DOHH2 (cell line): Measurements from ENCODE around the gene OXLD1.

ENCODE experiments used
- H3F3A ChIP-seq: fragments of 200-600 bp; sonication (generic), shearing (Covaris generic); 2 replicates; pipeline ENCODE4 v1.6.0; 2016; ENCODE audit warnings: antibody characterized with exemption, mild to moderate bottlenecking; ENCODE audit not compliant: control insufficient read depth, insufficient read depth
- H3K27ac ChIP-seq: fragments of 200-600 bp; sonication (generic); 2 replicates; pipeline ENCODE4 v1.5.1; 2014; ENCODE audit warnings: low read depth, mild to moderate bottlenecking, low read length, moderate library complexity
- H3K27me3 ChIP-seq: fragments of 200-600 bp; sonication (generic); 2 replicates; pipeline ENCODE4 v1.6.1; 2014; ENCODE audit warnings: mild to moderate bottlenecking, low read length, mixed read lengths; ENCODE audit not compliant: control insufficient read depth
- H3K36me3 ChIP-seq: fragments of 200-600 bp; sonication (generic); 2 replicates; pipeline ENCODE4 v1.6.1; 2014; ENCODE audit warnings: mild to moderate bottlenecking, low read length, moderate library complexity, mixed read lengths; ENCODE audit not compliant: control insufficient read depth
- H3K4me1 ChIP-seq: fragments of 200-600 bp; sonication (generic); 2 replicates; pipeline ENCODE4 v1.6.1; 2014; ENCODE audit warnings: mild to moderate bottlenecking, low read length, mixed read lengths; ENCODE audit not compliant: control insufficient read depth
- H3K4me2 ChIP-seq: fragments of 200-600 bp; sonication (generic); 2 replicates; pipeline ENCODE4 v1.6.0; 2014; ENCODE audit warnings: mild to moderate bottlenecking, low read length, moderate library complexity
- H3K4me3 ChIP-seq: fragments of 200-600 bp; sonication (generic); 2 replicates; pipeline ENCODE4 v1.5.1; 2014; ENCODE audit warnings: mild to moderate bottlenecking, low read length, mixed read lengths
- H3K79me2 ChIP-seq: fragments of 200-600 bp; sonication (generic); 2 replicates; pipeline ENCODE4 v1.6.1; 2014; ENCODE audit warnings: mild to moderate bottlenecking, low read length, mixed read lengths; ENCODE audit not compliant: control insufficient read depth
- H3K9me2 ChIP-seq: fragments of 200-600 bp; sonication (generic); replicated peaks from 2 replicates; pipeline ENCODE4 v1.6.1; 2014; ENCODE audit warnings: mild to moderate bottlenecking, low read length, mixed read lengths; ENCODE audit not compliant: control insufficient read depth
- H3K9me3 ChIP-seq: fragments of 200-600 bp; sonication (generic); 2 replicates; pipeline ENCODE4 v1.6.1; 2014; ENCODE audit warnings: antibody characterized with exemption, low read length, mixed read lengths; ENCODE audit not compliant: control insufficient read depth, insufficient read depth
- H4K20me1 ChIP-seq: fragments of 200-600 bp; sonication (generic); 2 replicates; pipeline ENCODE4 v1.6.0; 2014; ENCODE audit warnings: low read depth, mild to moderate bottlenecking, antibody characterized with exemption, low read length, moderate library complexity; ENCODE audit not compliant: control insufficient read depth, insufficient read depth
- EZH2phosphoT487 ChIP-seq: fragments of 200-600 bp; sonication (generic); IDR thresholded peaks from 2 replicates; pipeline ENCODE4 v1.6.1; 2017; ENCODE audit warnings: borderline replicate concordance, mild to moderate bottlenecking, antibody characterized with exemption, low read length, moderate library complexity, mixed read lengths
- TF ChIP-seq, protein P1 (sequence below): fragments of 200-600 bp; sonication (generic); IDR thresholded peaks from one replicate; pipeline ENCODE4 v1.5.1; 2014; ENCODE audit warnings: antibody characterized with exemption, mild to moderate bottlenecking, low read depth, low read length; ENCODE audit not compliant: poor library complexity, severe bottlenecking

Gene OXLD1

DNA sequence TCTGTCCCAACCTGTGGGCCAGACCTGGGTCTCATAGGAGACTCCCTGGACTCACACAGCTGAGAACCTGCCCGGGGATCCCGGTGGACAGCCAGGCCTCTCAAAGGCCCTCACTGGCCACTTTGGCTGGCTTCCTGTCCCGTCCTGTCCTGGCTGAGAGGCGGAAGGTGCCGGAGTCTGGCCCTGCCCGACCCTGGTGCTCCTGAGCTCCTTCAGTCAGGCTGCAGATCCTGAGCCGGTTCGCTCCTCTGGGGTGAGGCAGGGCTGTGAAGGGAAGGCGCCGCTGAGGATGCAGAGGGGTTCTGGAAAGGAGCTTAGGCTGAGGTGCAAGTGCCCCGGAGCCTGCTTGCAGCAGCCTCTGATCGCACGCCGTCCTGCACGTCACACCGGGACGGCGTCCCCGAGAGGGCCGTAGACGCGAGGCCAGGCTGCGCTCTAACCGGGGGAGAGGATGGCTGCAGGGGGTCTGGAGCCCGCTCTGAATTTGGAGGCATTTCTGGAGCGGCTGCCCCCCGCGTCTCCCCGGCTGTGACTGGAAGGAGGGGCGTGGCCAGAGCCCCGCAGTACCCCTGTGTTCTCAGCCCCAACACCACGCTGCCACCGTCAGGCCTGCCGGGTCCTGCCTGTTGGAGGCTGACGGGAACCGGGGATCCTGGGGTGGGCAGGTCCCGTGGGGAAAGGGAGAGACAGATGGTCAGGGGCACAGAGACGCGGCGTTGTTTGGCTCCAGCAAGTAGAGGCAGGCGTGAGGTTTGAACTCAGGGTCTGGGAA is 21.6 kb upstream of the OXLD1 start:
- Histone ChIP-seq H3K36me3 (peaks cover 87% of the 10 kb centered on the region), H3F3A (no peaks in the 10 kb centered on the region), H3K9me3 (no peaks in the 10 kb centered on the region), H4K20me1 (peaks cover 13% of the 10 kb centered on the region; the same call in 1 of the 2 replicates), H3K4me3 (no peak overlapping the region), H3K27me3 (no peaks in the 10 kb centered on the region), H3K4me2 (no peak overlapping the region), H3K27ac (no peak overlapping the region), H3K4me1 (peaks cover 14% of the 10 kb centered on the region), H3K79me2 (peaks cover 61% of the 10 kb centered on the region), H3K9me2 (no peaks in the 10 kb centered on the region)
- no peak for TF ChIP-seq EZH2phosphoT487
- TF ChIP-seq, protein P1, sequence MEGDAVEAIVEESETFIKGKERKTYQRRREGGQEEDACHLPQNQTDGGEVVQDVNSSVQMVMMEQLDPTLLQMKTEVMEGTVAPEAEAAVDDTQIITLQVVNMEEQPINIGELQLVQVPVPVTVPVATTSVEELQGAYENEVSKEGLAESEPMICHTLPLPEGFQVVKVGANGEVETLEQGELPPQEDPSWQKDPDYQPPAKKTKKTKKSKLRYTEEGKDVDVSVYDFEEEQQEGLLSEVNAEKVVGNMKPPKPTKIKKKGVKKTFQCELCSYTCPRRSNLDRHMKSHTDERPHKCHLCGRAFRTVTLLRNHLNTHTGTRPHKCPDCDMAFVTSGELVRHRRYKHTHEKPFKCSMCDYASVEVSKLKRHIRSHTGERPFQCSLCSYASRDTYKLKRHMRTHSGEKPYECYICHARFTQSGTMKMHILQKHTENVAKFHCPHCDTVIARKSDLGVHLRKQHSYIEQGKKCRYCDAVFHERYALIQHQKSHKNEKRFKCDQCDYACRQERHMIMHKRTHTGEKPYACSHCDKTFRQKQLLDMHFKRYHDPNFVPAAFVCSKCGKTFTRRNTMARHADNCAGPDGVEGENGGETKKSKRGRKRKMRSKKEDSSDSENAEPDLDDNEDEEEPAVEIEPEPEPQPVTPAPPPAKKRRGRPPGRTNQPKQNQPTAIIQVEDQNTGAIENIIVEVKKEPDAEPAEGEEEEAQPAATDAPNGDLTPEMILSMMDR, result no peak

DNA sequence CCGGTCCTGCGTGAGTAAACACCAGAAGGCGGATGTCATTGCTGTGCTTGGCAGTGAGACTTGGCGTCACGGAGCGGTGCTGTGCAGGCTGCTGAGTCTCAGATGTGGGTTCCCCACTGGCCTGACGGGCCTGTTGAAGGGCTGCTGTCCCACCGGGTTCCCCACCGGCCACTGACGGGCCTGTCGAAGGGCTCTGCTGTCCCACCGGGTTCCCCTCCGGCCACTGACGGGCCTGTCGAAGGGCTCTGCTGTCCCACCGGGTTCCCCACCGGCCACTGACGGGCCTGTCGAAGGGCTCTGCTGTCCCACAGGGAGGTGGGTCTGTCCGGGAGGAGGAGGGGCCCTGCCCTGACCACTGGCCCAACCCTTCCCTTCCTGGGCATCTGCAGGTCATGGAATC is 20.2 kb upstream of the OXLD1 start:
- Histone ChIP-seq H3K4me2 (no peak overlapping the region), H4K20me1 (peaks cover 19% of the 10 kb centered on the region; the same call in 1 of the 2 replicates), H3K27me3 (no peaks in the 10 kb centered on the region), H3K79me2 (peaks cover 75% of the 10 kb centered on the region), H3K4me1 (peaks cover 22% of the 10 kb centered on the region), H3K27ac (no peak overlapping the region), H3K9me2 (no peaks in the 10 kb centered on the region), H3K9me3 (no peaks in the 10 kb centered on the region), H3K36me3 (peaks cover 84% of the 10 kb centered on the region), H3F3A (no peaks in the 10 kb centered on the region), H3K4me3 (no peak overlapping the region)
- TF ChIP-seq, protein P1, result no peak

DNA sequence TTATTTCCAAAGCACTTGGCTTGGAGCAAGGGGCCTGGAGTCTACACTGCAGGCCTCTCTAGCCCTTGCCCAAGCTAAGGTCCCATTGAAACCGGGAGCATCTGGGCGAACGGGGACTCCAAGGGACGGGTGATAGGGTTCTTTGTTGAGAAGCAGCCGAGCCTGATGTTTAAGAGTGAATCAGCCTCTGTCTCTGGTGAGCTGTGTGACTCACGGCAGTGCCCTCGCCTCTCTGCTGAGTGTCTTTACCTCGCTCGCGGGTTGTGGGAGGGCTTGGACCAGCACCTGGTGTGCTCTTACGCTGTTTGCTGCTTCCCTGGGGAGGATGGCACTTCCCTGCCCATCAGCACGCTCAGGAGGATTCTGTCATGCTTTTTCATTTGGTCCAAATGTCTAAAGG is 18.7 kb upstream of the OXLD1 start:
- TF ChIP-seq, protein P1, result no peak
- Histone ChIP-seq H3K4me1 (peaks cover 22% of the 10 kb centered on the region), H3K27ac (no peak overlapping the region), H3K4me3 (peak overlapping the region; percentile 92), H3K79me2 (peaks cover 78% of the 10 kb centered on the region), H4K20me1 (peaks cover 19% of the 10 kb centered on the region; the same call in 1 of the 2 replicates), H3K36me3 (peaks cover 75% of the 10 kb centered on the region), H3F3A (no peaks in the 10 kb centered on the region), H3K9me2 (no peaks in the 10 kb centered on the region), H3K4me2 (peak overlapping the region; percentile 99), H3K27me3 (no peaks in the 10 kb centered on the region), H3K9me3 (no peaks in the 10 kb centered on the region)
